Measurements from ENCODE around the gene KCNQ1. TPM values are rescaled to one million over a fixed set of nuclear protein-coding genes. Genes with fewer than 3 reads are reported as not detected.

KCNQ1 gene
- total and polyA plus RNA-seq, 2 of the 13 experiments (the other 11 are each of a cell fraction or from before 2014, with no cell fraction given), result 0.02 to 0.08 TPM

DNA sequence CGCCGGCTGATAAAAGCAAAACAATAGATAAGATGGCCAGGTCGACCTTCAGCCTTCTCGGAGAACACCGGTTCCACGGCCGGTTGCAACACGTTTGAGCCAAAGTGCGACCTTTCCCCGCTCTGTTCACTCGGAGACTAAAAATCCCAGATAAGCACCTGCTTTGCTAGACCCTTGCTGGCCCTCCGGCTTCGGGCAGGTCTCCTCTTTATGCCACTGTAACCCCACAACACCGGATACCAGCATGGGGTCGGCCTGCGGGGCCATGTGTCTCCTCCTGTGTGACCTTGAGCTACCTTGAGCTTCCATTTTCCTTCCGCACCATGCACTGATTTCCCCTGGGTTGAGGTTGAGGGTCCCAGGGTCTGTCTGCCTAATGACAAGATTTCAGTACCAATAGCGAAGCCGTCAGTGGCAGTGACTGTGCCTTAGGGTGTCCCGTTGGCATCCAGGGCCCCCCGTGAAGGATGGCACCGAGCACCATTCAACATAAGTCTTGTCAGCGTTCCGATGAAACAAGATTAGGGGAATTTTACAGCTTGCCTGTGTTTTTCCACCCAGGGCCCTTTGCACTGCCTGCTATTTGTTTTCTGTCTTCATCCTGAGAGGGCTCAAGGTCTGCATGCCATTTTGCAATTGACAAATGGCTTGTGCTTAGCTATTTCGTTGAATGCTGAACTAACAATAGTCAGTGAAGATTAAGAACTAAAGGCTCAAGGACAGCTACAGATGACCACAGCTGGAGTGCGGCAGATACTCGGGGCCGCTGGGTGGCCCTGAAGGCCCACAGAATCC lies 118.6 kb downstream of the KCNQ1 start (continued):
- TF ChIP-seq ZNF577 (CRISPR knock-in tag; IDR thresholded peaks at IDR 0.05; ENCODE audit: borderline replicate concordance, low read depth) (no peak), SOX6 (IDR thresholded peaks at IDR 0.05) (no peak), SOX6 (CRISPR knock-in tag; IDR thresholded peaks at IDR 0.05) (peak; percentile 94), ZNF431 (CRISPR knock-in tag; IDR thresholded peaks at IDR 0.05; ENCODE audit: borderline replicate concordance, low read depth) (no peak), ZNF652 (CRISPR knock-in tag; IDR thresholded peaks at IDR 0.05; ENCODE audit: borderline replicate concordance, low read depth) (peak; percentile 36; the same call in 1 of the 2 replicates), SNAI1 (CRISPR knock-in tag; IDR thresholded peaks at IDR 0.05; ENCODE audit: borderline replicate concordance) (no peak), ZKSCAN1 (IDR thresholded peaks at IDR 0.05; ENCODE audit: low read length) (no peak), BRCA1 (CRISPR knock-in tag; IDR thresholded peaks at IDR 0.05) (0 out of 2 replicates have a peak, but pooled peaks have one; percentile 61), GATAD1 (CRISPR knock-in tag; IDR thresholded peaks at IDR 0.05) (peak; percentile 34; the same call in 1 of the 2 replicates), ZSCAN25 (CRISPR knock-in tag; IDR thresholded peaks at IDR 0.05) (no peak), NR2F2 (IDR thresholded peaks at IDR 0.05; ENCODE audit: borderline replicate concordance, low read depth) (peak; percentile 45; the same call in 1 of the 2 replicates), KAT2B (IDR thresholded peaks at IDR 0.05; ENCODE audit: borderline replicate concordance, low read depth, low read length) (no peak), SPEN (CRISPR knock-in tag; IDR thresholded peaks at IDR 0.05; ENCODE audit: low read depth) (no peak; the same call in 1 of the 2 replicates), STAG1 (CRISPR knock-in tag; IDR thresholded peaks at IDR 0.05) (peak; percentile 82), RNF2 (conservative IDR thresholded peaks at IDR 0.05; ENCODE audit: low read depth) (no peak), ZNF256 (CRISPR knock-in tag; conservative IDR thresholded peaks at IDR 0.05) (no peak)
- TF ChIP-seq, protein P1, sequence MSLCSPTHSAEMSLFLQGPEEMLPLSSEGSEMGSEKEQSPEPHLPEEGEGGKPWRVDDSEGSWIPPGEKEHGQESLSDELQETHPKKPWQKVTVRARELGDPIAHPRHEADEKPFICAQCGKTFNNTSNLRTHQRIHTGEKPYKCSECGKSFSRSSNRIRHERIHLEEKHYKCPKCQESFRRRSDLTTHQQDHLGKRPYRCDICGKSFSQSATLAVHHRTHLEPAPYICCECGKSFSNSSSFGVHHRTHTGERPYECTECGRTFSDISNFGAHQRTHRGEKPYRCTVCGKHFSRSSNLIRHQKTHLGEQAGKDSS (CRISPR knock-in tag; IDR thresholded peaks at IDR 0.05; ENCODE audit: borderline replicate concordance, low read depth), result 0 out of 2 replicates have a peak, but pooled peaks have one; percentile 45
- TF ChIP-seq, protein P2, sequence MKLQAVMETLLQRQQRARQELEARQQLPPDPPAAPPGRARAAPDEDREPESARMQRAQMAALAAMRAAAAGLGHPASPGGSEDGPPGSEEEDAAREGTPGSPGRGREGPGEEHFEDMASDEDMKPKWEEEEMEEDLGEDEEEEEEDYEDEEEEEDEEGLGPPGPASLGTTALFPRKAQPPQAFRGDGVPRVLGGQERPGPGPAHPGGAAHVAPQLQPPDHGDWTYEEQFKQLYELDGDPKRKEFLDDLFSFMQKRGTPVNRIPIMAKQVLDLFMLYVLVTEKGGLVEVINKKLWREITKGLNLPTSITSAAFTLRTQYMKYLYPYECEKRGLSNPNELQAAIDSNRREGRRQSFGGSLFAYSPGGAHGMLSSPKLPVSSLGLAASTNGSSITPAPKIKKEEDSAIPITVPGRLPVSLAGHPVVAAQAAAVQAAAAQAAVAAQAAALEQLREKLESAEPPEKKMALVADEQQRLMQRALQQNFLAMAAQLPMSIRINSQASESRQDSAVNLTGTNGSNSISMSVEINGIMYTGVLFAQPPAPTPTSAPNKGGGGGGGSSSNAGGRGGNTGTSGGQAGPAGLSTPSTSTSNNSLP (IDR thresholded peaks at IDR 0.05; ENCODE audit: low read depth, low read length), result peak; percentile 59; the same call in 1 of the 2 replicates
- TF ChIP-seq, protein P3, sequence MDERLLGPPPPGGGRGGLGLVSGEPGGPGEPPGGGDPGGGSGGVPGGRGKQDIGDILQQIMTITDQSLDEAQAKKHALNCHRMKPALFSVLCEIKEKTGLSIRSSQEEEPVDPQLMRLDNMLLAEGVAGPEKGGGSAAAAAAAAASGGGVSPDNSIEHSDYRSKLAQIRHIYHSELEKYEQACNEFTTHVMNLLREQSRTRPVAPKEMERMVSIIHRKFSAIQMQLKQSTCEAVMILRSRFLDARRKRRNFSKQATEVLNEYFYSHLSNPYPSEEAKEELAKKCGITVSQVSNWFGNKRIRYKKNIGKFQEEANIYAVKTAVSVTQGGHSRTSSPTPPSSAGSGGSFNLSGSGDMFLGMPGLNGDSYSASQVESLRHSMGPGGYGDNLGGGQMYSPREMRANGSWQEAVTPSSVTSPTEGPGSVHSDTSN (CRISPR knock-in tag; IDR thresholded peaks at IDR 0.05), result no peak; the same call in 1 of the 2 replicates
- TF ChIP-seq, protein P4, sequence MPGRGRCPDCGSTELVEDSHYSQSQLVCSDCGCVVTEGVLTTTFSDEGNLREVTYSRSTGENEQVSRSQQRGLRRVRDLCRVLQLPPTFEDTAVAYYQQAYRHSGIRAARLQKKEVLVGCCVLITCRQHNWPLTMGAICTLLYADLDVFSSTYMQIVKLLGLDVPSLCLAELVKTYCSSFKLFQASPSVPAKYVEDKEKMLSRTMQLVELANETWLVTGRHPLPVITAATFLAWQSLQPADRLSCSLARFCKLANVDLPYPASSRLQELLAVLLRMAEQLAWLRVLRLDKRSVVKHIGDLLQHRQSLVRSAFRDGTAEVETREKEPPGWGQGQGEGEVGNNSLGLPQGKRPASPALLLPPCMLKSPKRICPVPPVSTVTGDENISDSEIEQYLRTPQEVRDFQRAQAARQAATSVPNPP (CRISPR knock-in tag; IDR thresholded peaks at IDR 0.05), result peak; percentile 34; the same call in 1 of the 2 replicates
- TF ChIP-seq, protein P5, sequence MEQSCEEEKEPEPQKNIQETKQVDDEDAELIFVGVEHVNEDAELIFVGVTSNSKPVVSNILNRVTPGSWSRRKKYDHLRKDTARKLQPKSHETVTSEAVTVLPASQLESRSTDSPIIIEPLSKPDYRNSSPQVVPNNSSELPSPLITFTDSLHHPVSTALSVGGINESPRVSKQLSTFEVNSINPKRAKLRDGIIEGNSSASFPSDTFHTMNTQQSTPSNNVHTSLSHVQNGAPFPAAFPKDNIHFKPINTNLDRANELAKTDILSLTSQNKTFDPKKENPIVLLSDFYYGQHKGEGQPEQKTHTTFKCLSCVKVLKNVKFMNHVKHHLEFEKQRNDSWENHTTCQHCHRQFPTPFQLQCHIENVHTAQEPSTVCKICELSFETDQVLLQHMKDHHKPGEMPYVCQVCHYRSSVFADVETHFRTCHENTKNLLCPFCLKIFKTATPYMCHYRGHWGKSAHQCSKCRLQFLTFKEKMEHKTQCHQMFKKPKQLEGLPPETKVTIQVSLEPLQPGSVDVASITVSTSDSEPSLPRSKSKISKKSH (CRISPR knock-in tag; IDR thresholded peaks at IDR 0.05; ENCODE audit: borderline replicate concordance), result no peak; the same call in 1 of the 2 replicates
- TF ChIP-seq, protein P6, sequence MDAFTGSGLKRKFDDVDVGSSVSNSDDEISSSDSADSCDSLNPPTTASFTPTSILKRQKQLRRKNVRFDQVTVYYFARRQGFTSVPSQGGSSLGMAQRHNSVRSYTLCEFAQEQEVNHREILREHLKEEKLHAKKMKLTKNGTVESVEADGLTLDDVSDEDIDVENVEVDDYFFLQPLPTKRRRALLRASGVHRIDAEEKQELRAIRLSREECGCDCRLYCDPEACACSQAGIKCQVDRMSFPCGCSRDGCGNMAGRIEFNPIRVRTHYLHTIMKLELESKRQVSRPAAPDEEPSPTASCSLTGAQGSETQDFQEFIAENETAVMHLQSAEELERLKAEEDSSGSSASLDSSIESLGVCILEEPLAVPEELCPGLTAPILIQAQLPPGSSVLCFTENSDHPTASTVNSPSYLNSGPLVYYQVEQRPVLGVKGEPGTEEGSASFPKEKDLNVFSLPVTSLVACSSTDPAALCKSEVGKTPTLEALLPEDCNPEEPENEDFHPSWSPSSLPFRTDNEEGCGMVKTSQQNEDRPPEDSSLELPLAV (CRISPR knock-in tag; conservative IDR thresholded peaks at IDR 0.05; ENCODE audit: low read depth), result no peak

All from HepG2 (cell line).